ENCODE measurements around the gene GABRB2. TPM values are rescaled to one million over a fixed set of nuclear protein-coding genes. Genes with fewer than 3 reads are reported as not detected.

GABRB2 gene
- total RNA-seq, 1 experiment from 2014 or later = not detected

DNA sequence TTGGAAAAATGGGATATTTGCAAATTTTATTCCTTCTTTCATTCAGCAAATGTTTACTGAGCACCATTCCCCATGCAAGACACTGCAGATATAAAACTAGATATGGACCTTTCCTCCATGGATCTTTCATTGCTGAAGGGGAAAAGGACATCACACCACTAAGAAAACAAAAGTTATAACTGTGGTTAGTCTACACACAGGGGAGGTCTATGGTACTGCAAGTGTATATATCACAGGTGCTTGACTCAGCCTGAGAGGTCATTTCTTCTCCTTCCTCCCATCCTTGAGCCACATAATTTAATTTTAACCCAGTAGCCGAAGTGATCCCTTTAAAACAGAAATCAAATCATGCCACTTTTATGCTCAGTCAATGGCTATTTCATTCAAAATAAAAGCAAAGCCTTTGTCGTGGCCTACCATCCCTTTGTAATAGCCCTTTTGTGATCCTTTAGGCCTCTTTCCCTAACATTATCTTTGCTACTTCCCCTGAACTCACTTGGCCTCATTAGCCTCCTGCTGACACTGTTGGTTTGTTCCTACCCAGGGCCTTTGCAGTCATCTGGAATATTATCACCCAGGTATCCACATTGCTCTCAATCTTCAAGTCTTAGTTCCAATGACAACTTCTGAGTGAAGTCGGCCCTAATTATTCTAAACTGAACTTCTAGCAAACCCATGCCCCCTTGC is 213.2 kb downstream of the GABRB2 start:
- POLR2A ChIA-PET = no interaction called here
- Histone ChIP-seq H3K36me3 (ENCODE audit: control insufficient read depth, insufficient read depth, low read length) (no peaks in the 10 kb centered on the region), H3K9me3 (ENCODE audit: control insufficient read depth, insufficient read depth, low read depth, low read length) (no peaks in the 10 kb centered on the region), H3K27ac (ENCODE audit: low read length) (no peak overlapping the region), H3K4me3 (ENCODE audit: low read depth in 2 of 2, low read length in 2 of 2) (no peak overlapping the region), H3K4me1 (ENCODE audit: control insufficient read depth, insufficient read depth, low read length) (no peaks in the 10 kb centered on the region), H3K27me3 (ENCODE audit: control insufficient read depth, insufficient read depth, low read length) (no peaks in the 10 kb centered on the region)
- no TSS peak for BruUV-seq (replicated peaks)
- ATAC-seq (no peak), DNase-seq (ENCODE audit: low read depth, low spot score) (no peak)
- intact Hi-C loops (cut with micrococcal nuclease; ENCODE audit: unreplicated experiment) (no loop called here), in situ Hi-C loops (cut with HindIII; ENCODE audit: low pct_unique_long_range_greater_than_20kb, low sequenced_read_pairs) (no loop called here)
- CTCF ChIA-PET = no interaction called here
- TF ChIP-seq SIN3A (IDR thresholded peaks at IDR 0.05; ENCODE audit: borderline replicate concordance, insufficient read depth, low read depth, low read length) (no peak), POLR2AphosphoS5 (IDR thresholded peaks at IDR 0.05; ENCODE audit: low read depth, low read length) (no peak), TCF7L2 (IDR thresholded peaks at IDR 0.05; ENCODE audit: low read depth, low read length) (no peak)
- TF ChIP-seq, protein P1, sequence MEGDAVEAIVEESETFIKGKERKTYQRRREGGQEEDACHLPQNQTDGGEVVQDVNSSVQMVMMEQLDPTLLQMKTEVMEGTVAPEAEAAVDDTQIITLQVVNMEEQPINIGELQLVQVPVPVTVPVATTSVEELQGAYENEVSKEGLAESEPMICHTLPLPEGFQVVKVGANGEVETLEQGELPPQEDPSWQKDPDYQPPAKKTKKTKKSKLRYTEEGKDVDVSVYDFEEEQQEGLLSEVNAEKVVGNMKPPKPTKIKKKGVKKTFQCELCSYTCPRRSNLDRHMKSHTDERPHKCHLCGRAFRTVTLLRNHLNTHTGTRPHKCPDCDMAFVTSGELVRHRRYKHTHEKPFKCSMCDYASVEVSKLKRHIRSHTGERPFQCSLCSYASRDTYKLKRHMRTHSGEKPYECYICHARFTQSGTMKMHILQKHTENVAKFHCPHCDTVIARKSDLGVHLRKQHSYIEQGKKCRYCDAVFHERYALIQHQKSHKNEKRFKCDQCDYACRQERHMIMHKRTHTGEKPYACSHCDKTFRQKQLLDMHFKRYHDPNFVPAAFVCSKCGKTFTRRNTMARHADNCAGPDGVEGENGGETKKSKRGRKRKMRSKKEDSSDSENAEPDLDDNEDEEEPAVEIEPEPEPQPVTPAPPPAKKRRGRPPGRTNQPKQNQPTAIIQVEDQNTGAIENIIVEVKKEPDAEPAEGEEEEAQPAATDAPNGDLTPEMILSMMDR (IDR thresholded peaks at IDR 0.05) = no peak
- TF ChIP-seq, protein P2, sequence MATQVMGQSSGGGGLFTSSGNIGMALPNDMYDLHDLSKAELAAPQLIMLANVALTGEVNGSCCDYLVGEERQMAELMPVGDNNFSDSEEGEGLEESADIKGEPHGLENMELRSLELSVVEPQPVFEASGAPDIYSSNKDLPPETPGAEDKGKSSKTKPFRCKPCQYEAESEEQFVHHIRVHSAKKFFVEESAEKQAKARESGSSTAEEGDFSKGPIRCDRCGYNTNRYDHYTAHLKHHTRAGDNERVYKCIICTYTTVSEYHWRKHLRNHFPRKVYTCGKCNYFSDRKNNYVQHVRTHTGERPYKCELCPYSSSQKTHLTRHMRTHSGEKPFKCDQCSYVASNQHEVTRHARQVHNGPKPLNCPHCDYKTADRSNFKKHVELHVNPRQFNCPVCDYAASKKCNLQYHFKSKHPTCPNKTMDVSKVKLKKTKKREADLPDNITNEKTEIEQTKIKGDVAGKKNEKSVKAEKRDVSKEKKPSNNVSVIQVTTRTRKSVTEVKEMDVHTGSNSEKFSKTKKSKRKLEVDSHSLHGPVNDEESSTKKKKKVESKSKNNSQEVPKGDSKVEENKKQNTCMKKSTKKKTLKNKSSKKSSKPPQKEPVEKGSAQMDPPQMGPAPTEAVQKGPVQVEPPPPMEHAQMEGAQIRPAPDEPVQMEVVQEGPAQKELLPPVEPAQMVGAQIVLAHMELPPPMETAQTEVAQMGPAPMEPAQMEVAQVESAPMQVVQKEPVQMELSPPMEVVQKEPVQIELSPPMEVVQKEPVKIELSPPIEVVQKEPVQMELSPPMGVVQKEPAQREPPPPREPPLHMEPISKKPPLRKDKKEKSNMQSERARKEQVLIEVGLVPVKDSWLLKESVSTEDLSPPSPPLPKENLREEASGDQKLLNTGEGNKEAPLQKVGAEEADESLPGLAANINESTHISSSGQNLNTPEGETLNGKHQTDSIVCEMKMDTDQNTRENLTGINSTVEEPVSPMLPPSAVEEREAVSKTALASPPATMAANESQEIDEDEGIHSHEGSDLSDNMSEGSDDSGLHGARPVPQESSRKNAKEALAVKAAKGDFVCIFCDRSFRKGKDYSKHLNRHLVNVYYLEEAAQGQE (IDR thresholded peaks at IDR 0.05; ENCODE audit: insufficient read depth in 1 of 2, low read depth in 2 of 2, low read length in 1 of 2) = no peak

DNA sequence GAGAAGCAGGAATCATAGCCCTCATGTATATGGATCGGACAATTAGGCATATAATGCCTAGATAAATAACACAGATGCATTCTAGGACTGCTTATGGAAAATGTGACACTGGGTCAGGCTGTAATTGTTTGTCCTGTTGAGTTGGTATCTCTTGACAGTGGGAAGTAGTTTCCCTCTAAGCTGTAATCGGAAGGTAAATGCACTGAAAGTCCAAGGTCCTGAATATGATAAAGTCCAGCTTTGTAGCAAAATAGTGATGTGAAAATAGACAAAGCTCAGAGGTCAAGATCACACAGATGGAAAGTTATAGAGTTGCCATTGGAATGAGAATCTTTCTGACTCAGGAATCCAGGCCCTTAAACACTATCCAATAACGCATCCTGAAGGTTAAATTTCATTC is 214.2 kb downstream of the GABRB2 start:
- ATAC-seq = no peak
- DNase-seq (ENCODE audit: low read depth, low spot score) = no peak
- intact Hi-C loops (cut with micrococcal nuclease; ENCODE audit: unreplicated experiment) (no loop called here), in situ Hi-C loops (cut with HindIII; ENCODE audit: low pct_unique_long_range_greater_than_20kb, low sequenced_read_pairs) (no loop called here)
- Histone ChIP-seq H3K4me3 (ENCODE audit: low read depth in 2 of 2, low read length in 2 of 2) (no peak overlapping the region), H3K27me3 (ENCODE audit: control insufficient read depth, insufficient read depth, low read length) (no peaks in the 10 kb centered on the region), H3K27ac (ENCODE audit: low read length) (no peak overlapping the region), H3K9me3 (ENCODE audit: control insufficient read depth, insufficient read depth, low read depth, low read length) (no peaks in the 10 kb centered on the region), H3K4me1 (ENCODE audit: control insufficient read depth, insufficient read depth, low read length) (no peaks in the 10 kb centered on the region), H3K36me3 (ENCODE audit: control insufficient read depth, insufficient read depth, low read length) (no peaks in the 10 kb centered on the region)
- ChIA-PET POLR2A (no interaction called here), CTCF (no interaction called here)
- BruUV-seq (replicated peaks) = no TSS peak
- no peak for TF ChIP-seq SIN3A (IDR thresholded peaks at IDR 0.05; ENCODE audit: borderline replicate concordance, insufficient read depth, low read depth, low read length)
- TF ChIP-seq, protein P2 (IDR thresholded peaks at IDR 0.05; ENCODE audit: insufficient read depth in 1 of 2, low read depth in 2 of 2, low read length in 1 of 2) = no peak
- no peak for TF ChIP-seq POLR2AphosphoS5 (IDR thresholded peaks at IDR 0.05; ENCODE audit: low read depth, low read length)
- TF ChIP-seq TCF7L2 (IDR thresholded peaks at IDR 0.05; ENCODE audit: low read depth, low read length) = no peak
- TF ChIP-seq, protein P1 (IDR thresholded peaks at IDR 0.05) = no peak

Measured in Panc1 (cell line).